Adipocyte (in vitro differentiated cells): ENCODE measurements around the gene CDC16.

Experiments used
- DNase-seq: peaks from one replicate; pipeline ENCODE4 v3.0.0-alpha.2; 2015; ENCODE audit warnings: low read depth
- H3K27me3 ChIP-seq: replicated peaks from 2 replicates; pipeline ENCODE4 v1.7.0; 2013; ENCODE audit warnings: mild to moderate bottlenecking, low read length, moderate library complexity; ENCODE audit not compliant: control insufficient read depth, insufficient read depth
- H3K36me3 ChIP-seq: 2 replicates; pipeline ENCODE4 v1.7.0; 2013; ENCODE audit warnings: low read length, mild to moderate bottlenecking, moderate library complexity; ENCODE audit not compliant: control insufficient read depth, insufficient read depth, severe bottlenecking
- H3K4me1 ChIP-seq: 2 replicates; pipeline ENCODE4 v1.7.0; 2013; ENCODE audit warnings: mild to moderate bottlenecking, low read length, moderate library complexity; ENCODE audit not compliant: control insufficient read depth, insufficient read depth
- H3K4me3 ChIP-seq: 2 replicates; pipeline ENCODE4 v1.7.0; 2013; ENCODE audit warnings: mild to moderate bottlenecking, low read length, moderate library complexity
- H3K9ac ChIP-seq: 2 replicates; pipeline ENCODE4 v1.7.0; 2013; ENCODE audit warnings: mild to moderate bottlenecking, low read length, moderate library complexity
- H3K9me3 ChIP-seq: 2 replicates; pipeline ENCODE4 v1.7.0; 2013; ENCODE audit warnings: mild to moderate bottlenecking, low read length, moderate library complexity; ENCODE audit not compliant: control insufficient read depth

The CDC16 gene

DNA sequence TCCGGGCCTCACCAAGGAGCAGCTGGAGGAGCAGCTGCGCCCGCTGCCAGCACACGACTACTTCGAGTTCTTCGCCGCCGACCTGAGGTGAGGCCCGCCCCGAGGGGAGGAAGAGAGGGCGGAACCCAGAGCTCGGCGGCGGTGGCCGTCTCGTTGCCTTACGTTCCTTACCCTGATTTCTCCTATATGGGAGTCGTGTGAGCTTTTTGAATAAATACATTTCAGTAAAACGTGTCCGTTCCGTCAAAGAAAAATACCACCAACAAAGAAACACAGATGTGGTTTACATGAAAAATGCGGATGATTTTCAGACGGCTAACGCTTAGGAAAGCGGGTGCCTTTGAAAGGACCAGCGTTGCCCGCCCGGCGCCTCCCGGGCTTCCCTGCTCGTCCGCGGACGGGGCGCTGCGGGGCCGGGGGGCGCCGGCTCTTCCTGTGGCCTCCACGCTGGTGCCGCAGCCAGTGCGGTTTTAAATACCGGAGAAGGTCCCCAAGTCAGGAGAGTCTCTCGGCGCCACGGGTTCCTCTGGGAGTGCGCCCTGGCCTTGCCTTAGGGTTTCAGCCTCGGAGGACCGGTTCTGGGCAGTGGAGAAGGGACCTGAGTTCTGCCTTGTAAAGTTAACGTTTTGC is 47.5 kb downstream of the CDC16 start:
- no peaks in the 10 kb centered on the region for H3K9me3 ChIP-seq
- H3K9ac ChIP-seq: peak overlapping the region; percentile 92
- DNase-seq: peak; percentile 86
- peaks cover 27% of the 10 kb centered on the region for H3K36me3 ChIP-seq
- no peaks in the 10 kb centered on the region for H3K27me3 ChIP-seq
- peak overlapping the region; percentile 88 for H3K4me3 ChIP-seq
- peaks cover 15% of the 10 kb centered on the region for H3K4me1 ChIP-seq

DNA sequence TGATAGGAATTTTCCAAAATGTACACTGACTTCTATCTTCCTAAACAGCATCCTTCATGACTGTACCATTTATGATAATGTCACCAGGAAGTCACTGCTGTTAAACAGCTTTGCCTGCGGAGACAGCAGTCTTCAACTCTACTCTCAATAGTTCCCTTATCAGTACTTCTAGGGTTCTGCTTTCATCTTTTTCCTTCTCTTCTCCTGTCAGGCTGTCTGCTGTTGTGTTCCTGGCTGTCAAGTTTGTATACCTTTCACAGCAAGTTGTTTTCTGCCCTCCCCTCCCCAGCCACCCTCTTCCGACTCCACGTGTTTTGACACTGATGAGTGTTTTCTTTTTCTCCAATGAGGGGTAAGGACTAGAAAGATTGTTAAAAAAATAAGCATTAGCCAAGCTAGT is 48.9 kb downstream of the CDC16 start:
- H3K4me1 ChIP-seq: peaks cover 15% of the 10 kb centered on the region
- no peaks in the 10 kb centered on the region for H3K27me3 ChIP-seq
- H3K36me3 ChIP-seq: peaks cover 41% of the 10 kb centered on the region
- H3K9ac ChIP-seq: no peak overlapping the region
- no peak for DNase-seq
- H3K4me3 ChIP-seq: no peak overlapping the region
- no peaks in the 10 kb centered on the region for H3K9me3 ChIP-seq

DNA sequence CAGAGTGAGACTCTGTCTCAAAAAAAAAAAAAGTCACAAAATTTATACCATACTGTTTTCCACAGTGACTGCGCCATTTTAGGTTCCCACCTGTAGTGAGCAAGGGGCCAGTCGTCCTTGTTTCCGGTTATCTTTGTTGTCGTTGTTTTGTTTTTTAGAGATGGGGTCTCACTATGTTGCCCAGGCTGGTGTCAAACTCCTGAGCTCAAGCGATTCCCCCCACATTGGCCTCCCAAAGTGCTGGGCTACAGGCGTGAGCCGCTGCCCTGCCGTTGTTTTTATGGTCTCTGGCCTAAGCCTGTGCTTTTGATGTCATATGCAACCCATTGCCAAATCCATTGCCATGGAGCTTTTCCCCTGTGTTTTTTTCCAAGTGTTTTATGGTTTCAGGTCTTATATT is 50.0 kb downstream of the CDC16 start:
- Histone ChIP-seq H3K36me3 (peaks cover 45% of the 10 kb centered on the region), H3K4me3 (no peak overlapping the region), H3K9me3 (no peaks in the 10 kb centered on the region), H3K27me3 (no peaks in the 10 kb centered on the region), H3K4me1 (peaks cover 14% of the 10 kb centered on the region), H3K9ac (no peak overlapping the region)
- DNase-seq: no peak

DNA sequence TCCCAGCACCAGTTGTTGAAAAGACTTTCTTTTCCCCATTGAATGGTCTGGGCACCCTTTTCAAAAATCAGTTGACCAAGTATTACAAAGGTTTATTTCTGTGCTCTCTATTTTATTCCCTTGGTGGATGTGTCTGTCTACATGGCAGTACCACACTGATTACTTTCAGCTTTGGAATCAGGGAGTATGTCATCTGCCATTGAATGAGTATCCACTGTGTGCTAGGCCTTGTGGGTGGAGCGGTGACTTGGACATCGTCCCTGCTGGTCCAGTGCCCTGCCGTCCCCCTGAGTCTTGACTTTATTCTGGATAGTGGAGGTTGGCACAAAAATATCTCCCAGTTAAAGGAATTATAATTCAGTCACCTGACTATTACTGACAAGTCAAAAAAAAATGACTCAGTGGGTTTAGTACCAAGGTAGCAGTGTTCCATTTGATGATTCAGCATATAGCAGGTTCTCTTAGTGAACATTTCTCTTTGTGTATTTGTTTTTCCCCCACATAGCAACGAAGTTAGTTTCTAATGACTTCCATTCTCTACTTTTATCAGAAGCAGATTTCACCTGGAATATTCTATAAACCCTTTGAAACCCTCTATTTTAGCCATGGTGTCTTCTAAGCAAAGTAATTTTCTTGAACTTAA is 50.6 kb downstream of the CDC16 start:
- no peak overlapping the region for H3K4me3 ChIP-seq
- H3K27me3 ChIP-seq: no peaks in the 10 kb centered on the region
- no peak for DNase-seq
- H3K4me1 ChIP-seq: peaks cover 8% of the 10 kb centered on the region
- H3K9ac ChIP-seq: no peak overlapping the region
- peaks cover 51% of the 10 kb centered on the region for H3K36me3 ChIP-seq
- no peaks in the 10 kb centered on the region for H3K9me3 ChIP-seq

DNA sequence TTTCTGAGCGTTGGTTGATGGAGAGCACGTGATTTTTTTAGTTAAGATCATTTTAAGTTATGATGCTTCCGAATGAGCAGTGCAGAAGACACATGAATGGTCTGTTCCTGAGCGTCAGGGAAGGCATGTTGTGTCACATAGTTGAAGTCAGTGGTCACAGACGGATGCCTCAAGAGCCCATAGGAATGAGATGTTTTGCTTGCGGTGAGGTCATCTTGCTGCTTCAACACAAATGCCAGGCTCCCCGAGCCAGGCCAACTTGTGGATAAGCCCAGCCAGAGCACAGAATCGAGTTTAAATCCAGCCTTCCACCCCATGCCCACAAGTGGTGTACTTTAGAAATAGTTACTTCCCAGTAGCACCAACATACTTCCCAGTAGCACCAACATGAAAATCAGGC is 52.1 kb downstream of the CDC16 start:
- peaks cover 2% of the 10 kb centered on the region for H3K4me1 ChIP-seq
- no peak overlapping the region for H3K4me3 ChIP-seq
- no peaks in the 10 kb centered on the region for H3K9me3 ChIP-seq
- peak; percentile 60 for DNase-seq
- no peaks in the 10 kb centered on the region for H3K27me3 ChIP-seq
- no peak overlapping the region for H3K9ac ChIP-seq
- peaks cover 58% of the 10 kb centered on the region for H3K36me3 ChIP-seq

DNA sequence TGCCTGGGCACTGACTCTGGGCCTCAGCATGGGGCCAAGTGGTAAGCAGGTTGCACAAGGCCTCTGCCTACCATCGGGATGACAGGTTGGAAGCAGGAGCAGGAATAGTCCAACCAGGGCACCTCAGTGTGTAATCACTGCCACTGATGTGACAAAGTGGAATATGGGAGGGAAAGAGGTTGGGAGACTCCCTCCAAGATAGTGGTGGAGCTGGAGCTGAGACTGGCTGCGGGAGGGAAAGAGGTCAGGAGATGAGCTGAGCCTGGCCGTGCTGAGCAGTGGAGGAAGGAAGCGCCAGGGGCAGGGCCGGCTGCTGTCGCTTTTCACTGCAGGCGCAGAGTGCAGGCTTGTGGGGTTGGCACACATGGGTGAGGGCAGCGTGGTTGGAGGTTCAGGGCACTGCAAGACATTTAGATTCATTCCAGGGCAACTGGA is 53.5 kb downstream of the CDC16 start:
- no peak overlapping the region for H3K9ac ChIP-seq
- no peaks in the 10 kb centered on the region for H3K9me3 ChIP-seq
- no peaks in the 10 kb centered on the region for H3K27me3 ChIP-seq
- no peak for DNase-seq
- peaks cover 2% of the 10 kb centered on the region for H3K4me1 ChIP-seq
- H3K36me3 ChIP-seq: peaks cover 67% of the 10 kb centered on the region
- no peak overlapping the region for H3K4me3 ChIP-seq

GRCh38 chr13:114296448-114296847 is 61.8 kb downstream of the CDC16 start:
- Histone ChIP-seq H3K27me3 (no peaks in the 10 kb centered on the region), H3K4me1 (peaks cover 14% of the 10 kb centered on the region), H3K9me3 (no peaks in the 10 kb centered on the region), H3K4me3 (no peak overlapping the region), H3K9ac (no peak overlapping the region), H3K36me3 (peaks cover 35% of the 10 kb centered on the region)
- no peak for DNase-seq

GRCh38 chr13:114296902-114297301 is 62.2 kb downstream of the CDC16 start:
- Histone ChIP-seq H3K9ac (no peak overlapping the region), H3K36me3 (peaks cover 34% of the 10 kb centered on the region), H3K27me3 (no peaks in the 10 kb centered on the region), H3K4me1 (peaks cover 14% of the 10 kb centered on the region), H3K9me3 (no peaks in the 10 kb centered on the region), H3K4me3 (no peak overlapping the region)
- DNase-seq: no peak

GRCh38 chr13:114298866-114299265 is 64.2 kb downstream of the CDC16 start:
- no peak overlapping the region for H3K9ac ChIP-seq
- no peak for DNase-seq
- H3K36me3 ChIP-seq: peaks cover 44% of the 10 kb centered on the region
- H3K4me1 ChIP-seq: peaks cover 7% of the 10 kb centered on the region
- H3K9me3 ChIP-seq: no peaks in the 10 kb centered on the region
- H3K4me3 ChIP-seq: no peak overlapping the region
- H3K27me3 ChIP-seq: no peaks in the 10 kb centered on the region

DNA sequence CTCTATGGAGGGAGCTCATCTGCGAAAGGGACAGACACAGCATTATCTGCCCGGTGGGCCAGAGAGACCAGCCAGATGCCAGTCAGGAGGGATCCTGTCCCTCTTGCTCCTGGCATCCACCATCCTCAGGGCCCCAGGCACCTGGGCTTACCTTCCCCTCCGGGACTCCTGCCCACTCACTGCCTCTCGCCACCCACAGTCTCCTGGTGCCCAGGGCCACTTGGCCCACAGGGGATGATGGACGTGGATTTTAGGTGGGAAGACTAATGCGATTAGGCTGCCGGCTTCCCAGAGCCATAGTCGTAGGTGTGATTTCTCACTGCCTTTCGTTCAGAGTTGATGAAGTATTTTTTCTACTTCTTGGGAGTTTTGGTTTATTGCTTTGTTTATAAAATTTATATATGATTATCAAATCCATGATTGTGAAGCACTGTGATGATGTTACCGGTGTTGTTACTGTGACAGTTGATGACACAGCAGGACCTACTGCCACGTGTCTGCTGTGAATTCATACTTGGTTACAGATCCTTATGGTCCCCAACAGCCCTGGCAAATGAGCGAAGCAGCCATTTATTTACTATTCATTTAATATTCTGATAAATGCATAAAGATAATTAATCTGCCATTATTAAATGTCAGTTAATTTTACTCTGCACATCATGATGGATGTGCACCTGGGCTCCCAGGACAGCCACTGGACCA is 65.1 kb downstream of the CDC16 start:
- Histone ChIP-seq H3K9me3 (no peaks in the 10 kb centered on the region), H3K4me3 (no peak overlapping the region), H3K36me3 (peaks cover 53% of the 10 kb centered on the region), H3K4me1 (peaks cover 7% of the 10 kb centered on the region), H3K9ac (no peak overlapping the region), H3K27me3 (no peaks in the 10 kb centered on the region)
- no peak for DNase-seq

DNA sequence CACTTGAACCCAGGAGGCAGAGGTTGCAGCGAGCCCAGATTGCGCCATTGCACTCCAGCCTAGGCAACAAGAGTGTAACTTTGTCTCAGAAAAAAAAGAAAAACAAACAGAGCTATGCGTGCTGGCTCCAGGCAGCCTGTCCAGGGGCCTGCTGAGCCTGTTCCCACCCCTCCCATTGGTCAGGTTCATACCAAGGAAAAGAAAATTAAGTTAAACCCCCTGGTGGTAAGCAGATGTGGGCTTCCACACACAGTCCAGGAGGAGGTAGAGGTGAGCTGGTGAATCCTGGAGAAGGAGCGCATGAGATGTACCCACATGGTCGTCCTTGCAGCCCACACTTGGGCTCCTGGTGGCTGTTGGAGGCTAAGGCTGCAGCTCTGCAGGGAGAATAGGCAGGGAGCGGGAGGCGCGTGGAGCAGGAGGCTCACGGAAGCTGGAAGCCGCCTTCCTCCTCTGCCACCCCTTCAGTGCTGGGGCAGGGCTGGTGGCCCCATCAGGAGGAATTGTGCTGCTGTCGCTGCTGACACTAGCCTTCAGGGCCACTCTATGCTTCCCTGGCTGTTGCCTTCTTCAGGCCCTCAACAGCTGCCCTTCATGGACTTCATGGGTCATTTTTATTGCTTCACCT is 69.1 kb downstream of the CDC16 start:
- no peak for DNase-seq
- Histone ChIP-seq H3K4me3 (no peak overlapping the region), H3K27me3 (no peaks in the 10 kb centered on the region), H3K9ac (no peak overlapping the region), H3K4me1 (no peaks in the 10 kb centered on the region), H3K9me3 (no peaks in the 10 kb centered on the region), H3K36me3 (peaks cover 64% of the 10 kb centered on the region)
